ENCODE measurements around the gene DLG2. TPM values are rescaled to one million over a fixed set of nuclear protein-coding genes. Genes with fewer than 3 reads are reported as not detected.
A peak's percentile ranks its signal among the peaks of the same experiment; 100 is the strongest.

DLG2 gene
- total RNA-seq, 1 donor, result 3.0 TPM

GRCh38 chr11:83801799-83802198 is 1825.3 kb downstream of the DLG2 start:
- no peak for DNase-seq (ENCODE audit: low read depth)
- TF ChIP-seq CTCF (IDR thresholded peaks at IDR 0.05; ENCODE audit: insufficient read depth, low read length), result peak; percentile 23
- H3K4me3 ChIP-seq (ENCODE audit: low read depth, low read length), result no peak overlapping the region

DNA sequence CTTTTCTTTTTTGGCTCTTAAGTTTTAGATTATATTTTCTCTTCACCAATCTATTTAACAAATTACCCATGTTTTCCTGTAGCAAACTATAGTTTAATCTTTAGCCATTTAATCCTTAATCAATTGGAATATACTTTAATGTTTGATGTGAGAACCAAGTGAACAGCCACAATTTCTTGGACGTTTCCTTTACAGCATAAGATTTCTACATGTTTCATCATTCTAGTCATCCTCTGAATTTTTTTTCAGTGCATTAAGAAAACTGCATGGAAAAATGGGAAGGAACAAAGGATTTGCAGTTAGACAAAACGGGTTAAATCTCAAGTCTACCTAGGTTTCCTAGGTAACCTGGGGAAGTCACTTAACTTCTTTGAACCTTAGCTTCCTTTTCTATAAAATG is 1833.8 kb downstream of the DLG2 start:
- peak; percentile 49 for DNase-seq (ENCODE audit: low read depth)
- TF ChIP-seq CTCF (IDR thresholded peaks at IDR 0.05; ENCODE audit: insufficient read depth, low read length), result no peak
- no peak overlapping the region for H3K4me3 ChIP-seq (ENCODE audit: low read depth, low read length)

DNA sequence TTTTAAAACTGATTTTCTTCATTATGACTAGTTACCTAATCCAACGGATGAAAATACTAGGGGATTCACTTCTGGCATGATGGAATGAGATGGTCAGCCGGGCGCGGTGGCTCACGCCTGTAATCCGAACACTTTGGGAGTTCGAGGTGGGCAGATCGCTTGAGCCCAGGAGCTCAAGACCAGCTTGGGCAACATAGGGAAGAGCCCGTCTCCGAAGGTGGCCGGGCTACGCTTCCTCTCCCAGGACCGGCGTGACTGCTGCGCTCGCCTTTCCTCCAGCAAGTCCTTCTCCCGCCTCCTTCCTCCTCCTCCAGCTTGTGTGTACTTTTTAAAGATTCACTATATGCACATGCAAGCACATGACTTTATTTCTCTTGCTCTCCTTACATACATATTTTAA is 1835.6 kb downstream of the DLG2 start:
- DNase-seq (ENCODE audit: low read depth), result no peak
- no peak for TF ChIP-seq CTCF (IDR thresholded peaks at IDR 0.05; ENCODE audit: insufficient read depth, low read length)
- no peak overlapping the region for H3K4me3 ChIP-seq (ENCODE audit: low read depth, low read length)

- H3K4me3 ChIP-seq (ENCODE audit: low read depth, low read length), result no peak overlapping the region
- no peak for DNase-seq (ENCODE audit: low read depth)
- no peak for TF ChIP-seq CTCF (IDR thresholded peaks at IDR 0.05; ENCODE audit: insufficient read depth, low read length)
These were observed 1841.2 kb downstream of the DLG2 start for GRCh38 chr11:83785942-83786341.

- no peak overlapping the region for H3K4me3 ChIP-seq (ENCODE audit: low read depth, low read length)
- no peak for DNase-seq (ENCODE audit: low read depth)
- no peak for TF ChIP-seq CTCF (IDR thresholded peaks at IDR 0.05; ENCODE audit: insufficient read depth, low read length)
These were observed 1842.7 kb downstream of the DLG2 start for GRCh38 chr11:83784419-83784818.

DNA sequence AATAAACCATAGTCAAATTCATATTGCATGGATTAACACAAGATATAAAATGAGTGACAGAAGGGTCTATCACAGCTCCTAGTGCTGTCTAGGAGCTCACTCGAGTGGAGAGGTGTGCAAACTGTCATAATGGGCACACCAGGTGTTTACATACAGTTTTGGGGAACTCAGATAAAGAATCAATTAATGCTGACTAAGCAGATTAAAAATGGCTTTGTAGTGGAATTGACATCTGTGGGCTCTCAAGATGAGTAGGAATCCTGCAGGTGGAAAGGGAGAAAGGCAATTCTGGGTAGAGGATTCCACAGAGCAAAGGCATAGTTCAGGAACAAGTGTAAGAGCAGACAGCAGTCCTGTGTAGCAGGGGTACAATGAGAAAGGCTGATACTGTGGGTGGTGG is 1844.8 kb downstream of the DLG2 start:
- DNase-seq (ENCODE audit: low read depth), result no peak
- TF ChIP-seq CTCF (IDR thresholded peaks at IDR 0.05; ENCODE audit: insufficient read depth, low read length), result no peak
- no peak overlapping the region for H3K4me3 ChIP-seq (ENCODE audit: low read depth, low read length)

GRCh38 chr11:83779876-83780275 is 1847.3 kb downstream of the DLG2 start:
- peak; percentile 3 for DNase-seq (ENCODE audit: low read depth)
- H3K4me3 ChIP-seq (ENCODE audit: low read depth, low read length), result no peak overlapping the region
- TF ChIP-seq CTCF (IDR thresholded peaks at IDR 0.05; ENCODE audit: insufficient read depth, low read length), result no peak
